Activated CD8-positive, alpha-beta memory T cell treated with anti-CD3 and anti-CD28 coated beads, Interleukin-2, amount 10 ng/mL, durations not matched to agents 7 days and 5 days (primary cell): Measurements from ENCODE around the gene RPL19. TPM values are rescaled to one million over a fixed set of nuclear protein-coding genes. Genes with fewer than 3 reads are reported as not detected.

Experiments
- ATAC-seq: fragments of 150-1000 bp; cut with Tn5 transposase; one replicate; pipeline ENCODE4 v1.10.0; 2021; ENCODE audit warnings: moderate library complexity
- CTCF ChIA-PET: fragments of 350-600 bp; sonication (Branson Sonifier 250); formaldehyde crosslinking; loops from one replicate; lab custom pipeline; 2021; ENCODE audit warnings: antibody characterized with exemption; lab: Charles Lee
- DNase-seq: peaks from one replicate; pipeline ENCODE4 v3.0.0-alpha.2; 2020
- H3K27ac Mint-ChIP-seq: one replicate; pipeline ENCODE4 v1.8.0; 2021; ENCODE audit warnings: mild to moderate bottlenecking, mixed read lengths
- H3K27me3 Mint-ChIP-seq: one replicate; pipeline ENCODE4 v1.8.0; 2021; ENCODE audit warnings: mixed read lengths
- H3K36me3 Mint-ChIP-seq: one replicate; pipeline ENCODE4 v1.8.0; 2021; ENCODE audit warnings: mild to moderate bottlenecking, mixed read lengths
- H3K4me1 Mint-ChIP-seq: one replicate; pipeline ENCODE4 v1.8.0; 2021; ENCODE audit warnings: mixed read lengths
- H3K4me3 Mint-ChIP-seq: one replicate; pipeline ENCODE4 v1.8.0; 2021; ENCODE audit warnings: mild to moderate bottlenecking, moderate library complexity, mixed read lengths
- H3K9me3 Mint-ChIP-seq: one replicate; pipeline ENCODE4 v1.8.0; 2022; ENCODE audit warnings: low read depth, mixed read lengths
- total RNA-seq, 2 experiments: library from RNA; stranded (reverse); gene quantifications; one replicate each; pipeline ENCODE4 v1.2.3, GENCODE V29; 2021

Gene RPL19
- total RNA-seq, 2 experiments from 2014 or later = 1,859 to 1,928 TPM

- Mint-ChIP-seq H3K27ac (no peak overlapping the region), H3K27me3 (peaks cover 49% of the 10 kb centered on the region), H3K4me1 (peaks cover 8% of the 10 kb centered on the region), H3K36me3 (no peaks in the 10 kb centered on the region), H3K4me3 (no peak overlapping the region), H3K9me3 (no peaks in the 10 kb centered on the region)
- ATAC-seq (no peak), DNase-seq (no peak)
- CTCF ChIA-PET = interaction anchor here (0.7 to 30.8 kb wide), 3 partner anchors 16 to 48 kb away, joined by 4 to 670 read pairs (median 4); no protein-coding TSS in a partner anchor
Observed at GRCh38 chr17:39222866-39223834, 23.1 kb downstream of the RPL19 start.

- no peak overlapping the region for H3K27ac Mint-ChIP-seq
- CTCF ChIA-PET = interaction anchor here (1.6 to 30.8 kb wide), 2 partner anchors 15 to 49 kb away, joined by 4 to 670 read pairs; no protein-coding TSS in a partner anchor
- no peaks in the 10 kb centered on the region for H3K36me3 Mint-ChIP-seq
- no peaks in the 10 kb centered on the region for H3K9me3 Mint-ChIP-seq
- ATAC-seq (no peak), DNase-seq (no peak)
- H3K27me3 Mint-ChIP-seq = peaks cover 47% of the 10 kb centered on the region
- H3K4me1 Mint-ChIP-seq = peaks cover 8% of the 10 kb centered on the region
- no peak overlapping the region for H3K4me3 Mint-ChIP-seq
Observed at GRCh38 chr17:39223907-39224777, 24.1 kb downstream of the RPL19 start.

- no peak overlapping the region for H3K27ac Mint-ChIP-seq
- no peaks in the 10 kb centered on the region for H3K9me3 Mint-ChIP-seq
- peaks cover 48% of the 10 kb centered on the region for H3K27me3 Mint-ChIP-seq
- ATAC-seq (peak; percentile 13), DNase-seq (no peak)
- no peak overlapping the region for H3K4me3 Mint-ChIP-seq
- no peaks in the 10 kb centered on the region for H3K36me3 Mint-ChIP-seq
- peaks cover 8% of the 10 kb centered on the region for H3K4me1 Mint-ChIP-seq
- CTCF ChIA-PET = interaction anchor here (30.8 kb wide), 1 partner anchor 14 kb away, joined by 670 read pairs; no protein-coding TSS in a partner anchor
Observed at GRCh38 chr17:39224778-39225307, 24.8 kb downstream of the RPL19 start.

- peaks cover 48% of the 10 kb centered on the region for H3K27me3 Mint-ChIP-seq
- DNase-seq = no peak
- peak within 1 kb of the TSS; percentile 55 for H3K4me3 Mint-ChIP-seq
- ATAC-seq = peak; percentile 32
- H3K9me3 Mint-ChIP-seq = no peaks in the 10 kb centered on the region
- H3K36me3 Mint-ChIP-seq = no peaks in the 10 kb centered on the region
- peaks cover 8% of the 10 kb centered on the region for H3K4me1 Mint-ChIP-seq
- CTCF ChIA-PET = interaction anchor here (0.8 to 30.8 kb wide), 5 partner anchors 10 to 668 kb away, joined by 3 to 670 read pairs (median 8); no protein-coding TSS in a partner anchor
- H3K27ac Mint-ChIP-seq = no peak within 1 kb of the TSS
Observed at GRCh38 chr17:39225308-39225958, 25.4 kb downstream of the RPL19 start, which contains the start of gene STAC2. Gene STAC2 (minus strand): TSS chr17:39225945. CDS start chr17:39225502, 443 bp downstream.

GRCh38 chr17:39225959-39226683, 26.0 kb downstream of the RPL19 start:
- Mint-ChIP-seq H3K27me3 (peaks cover 48% of the 10 kb centered on the region), H3K27ac (no peak overlapping the region), H3K4me1 (peaks cover 8% of the 10 kb centered on the region), H3K9me3 (no peaks in the 10 kb centered on the region), H3K4me3 (peak overlapping the region; percentile 55), H3K36me3 (no peaks in the 10 kb centered on the region)
- ATAC-seq (peak; percentile 83), DNase-seq (peak; percentile 68)
- CTCF ChIA-PET = interaction anchor here (0.8 to 3.2 kb wide), 5 partner anchors 10 to 668 kb away, joined by 3 to 12 read pairs (median 4); no protein-coding TSS in a partner anchor

GRCh38 chr17:39227364-39227919, 27.4 kb downstream of the RPL19 start:
- ATAC-seq (no peak), DNase-seq (no peak)
- no peak overlapping the region for H3K4me3 Mint-ChIP-seq
- no peaks in the 10 kb centered on the region for H3K9me3 Mint-ChIP-seq
- no peaks in the 10 kb centered on the region for H3K36me3 Mint-ChIP-seq
- H3K27me3 Mint-ChIP-seq = peaks cover 57% of the 10 kb centered on the region
- H3K4me1 Mint-ChIP-seq = peaks cover 13% of the 10 kb centered on the region
- H3K27ac Mint-ChIP-seq = no peak overlapping the region
- CTCF ChIA-PET = interaction anchor here (1.2 to 3.2 kb wide), 5 partner anchors 8 to 20 kb away, joined by 4 to 12 read pairs (median 5); no protein-coding TSS in a partner anchor

- DNase-seq = no peak
- no peak for ATAC-seq
- Mint-ChIP-seq H3K27ac (no peak overlapping the region), H3K36me3 (no peaks in the 10 kb centered on the region), H3K9me3 (no peaks in the 10 kb centered on the region), H3K4me1 (peaks cover 13% of the 10 kb centered on the region), H3K27me3 (peaks cover 39% of the 10 kb centered on the region), H3K4me3 (no peak overlapping the region)
- CTCF ChIA-PET = interaction anchor here (1.9 to 21.5 kb wide), 3 partner anchors 9 to 63 kb away, joined by 5 to 670 read pairs (median 44); partner anchors contain the start of genes ARL5C, CACNB1 and RPL19
Observed at GRCh38 chr17:39229274-39229913, 29.3 kb downstream of the RPL19 start.

GRCh38 chr17:39230361-39230760, 30.3 kb downstream of the RPL19 start:
- no peak overlapping the region for H3K4me3 Mint-ChIP-seq
- DNase-seq = no peak
- peaks cover 34% of the 10 kb centered on the region for H3K27me3 Mint-ChIP-seq
- H3K9me3 Mint-ChIP-seq = no peaks in the 10 kb centered on the region
- peaks cover 11% of the 10 kb centered on the region for H3K4me1 Mint-ChIP-seq
- H3K36me3 Mint-ChIP-seq = no peaks in the 10 kb centered on the region
- ATAC-seq = no peak
- CTCF ChIA-PET = interaction anchor here (1.1 to 21.5 kb wide), 7 partner anchors 9 to 64 kb away, joined by 3 to 670 read pairs (median 10); partner anchors contain the start of genes ARL5C, CACNB1 and RPL19
- no peak overlapping the region for H3K27ac Mint-ChIP-seq

GRCh38 chr17:39231091-39231561, 31.0 kb downstream of the RPL19 start:
- no peak overlapping the region for H3K27ac Mint-ChIP-seq
- no peak overlapping the region for H3K4me3 Mint-ChIP-seq
- H3K36me3 Mint-ChIP-seq = no peaks in the 10 kb centered on the region
- ATAC-seq (no peak), DNase-seq (no peak)
- CTCF ChIA-PET = interaction anchor here (0.7 to 21.5 kb wide), 9 partner anchors 8 to 76 kb away, joined by 3 to 670 read pairs (median 8); partner anchors contain the start of genes ARL5C, CACNB1 and RPL19
- H3K27me3 Mint-ChIP-seq = peaks cover 30% of the 10 kb centered on the region
- peaks cover 10% of the 10 kb centered on the region for H3K4me1 Mint-ChIP-seq
- no peaks in the 10 kb centered on the region for H3K9me3 Mint-ChIP-seq

GRCh38 chr17:39231591-39232551, 31.8 kb downstream of the RPL19 start:
- Mint-ChIP-seq H3K9me3 (no peaks in the 10 kb centered on the region), H3K36me3 (no peaks in the 10 kb centered on the region), H3K27me3 (peaks cover 27% of the 10 kb centered on the region), H3K4me1 (peaks cover 7% of the 10 kb centered on the region), H3K27ac (no peak overlapping the region), H3K4me3 (no peak overlapping the region)
- peak; percentile 81 for ATAC-seq
- CTCF ChIA-PET = interaction anchor here (0.5 to 21.5 kb wide), 15 partner anchors 7 to 378 kb away, joined by 3 to 670 read pairs (median 4); partner anchors contain the start of genes ARL5C, CACNB1, RPL19 and RPL23
- peak; percentile 69 for DNase-seq
